Measurements from ENCODE around the gene SMIM33.

GRCh38 chr5:139470821-139471300, at the start of gene SMIM33:
- TF ChIP-seq CTCF (IDR thresholded peaks at IDR 0.05), result no peak
- no peak for TF ChIP-seq POLR2A (IDR thresholded peaks at IDR 0.05)

All from right lobe of liver (tissue), 4 donors.